NOMO-1 treated with DMSO at 0.1 percent for 48 hours (cell line): Measurements from ENCODE around the gene DMRT3.
"Not testable (repeated sequence)": the region's sequence is repeated elsewhere in the genome, so short reads cannot be mapped to it uniquely, and the experiment has no call there.

ENCODE experiments used
- DNase-seq: peaks from one replicate; lab custom pipeline; 2025; ENCODE audit not compliant: unreplicated experiment; lab: John Stamatoyannopoulos, UW

Gene DMRT3

DNA sequence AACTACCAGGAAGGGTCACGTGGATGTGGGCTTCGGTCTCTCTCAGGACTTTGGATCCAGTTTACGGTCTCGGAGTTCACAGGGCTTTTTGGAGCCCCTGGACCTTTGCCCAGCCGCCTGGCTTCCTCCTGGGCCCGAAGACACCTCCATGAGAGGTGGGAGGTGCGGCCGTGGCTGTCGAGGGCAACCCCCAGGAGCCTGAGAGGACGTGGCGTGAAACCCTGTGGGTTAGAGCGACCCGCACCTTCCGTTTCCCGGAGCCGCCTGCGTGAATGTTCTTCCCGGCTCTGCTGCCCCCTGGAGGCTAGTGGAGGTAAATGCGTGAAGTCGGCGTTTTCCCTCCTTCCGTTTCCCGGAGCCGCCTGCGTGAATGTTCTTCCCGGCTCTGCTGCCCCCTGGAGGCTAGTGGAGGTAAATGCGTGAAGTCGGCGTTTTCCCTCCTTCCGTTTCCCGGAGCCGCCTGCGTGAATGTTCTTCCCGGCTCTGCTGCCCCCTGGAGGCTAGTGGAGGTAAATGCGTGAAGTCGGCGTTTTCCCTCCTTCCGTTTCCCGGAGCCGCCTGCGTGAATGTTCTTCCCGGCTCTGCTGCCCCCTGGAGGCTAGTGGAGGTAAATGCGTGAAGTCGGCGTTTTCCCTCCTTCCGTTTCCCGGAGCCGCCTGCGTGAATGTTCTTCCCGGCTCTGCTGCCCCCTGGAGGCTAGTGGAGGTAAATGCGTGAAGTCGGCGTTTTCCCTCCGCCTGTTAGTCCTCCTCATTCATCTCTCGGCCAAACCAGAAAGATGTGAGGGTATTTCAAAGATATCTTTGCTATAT, 22.1 kb downstream of the DMRT3 start:
- not testable (repeated sequence) for DNase-seq

DNA sequence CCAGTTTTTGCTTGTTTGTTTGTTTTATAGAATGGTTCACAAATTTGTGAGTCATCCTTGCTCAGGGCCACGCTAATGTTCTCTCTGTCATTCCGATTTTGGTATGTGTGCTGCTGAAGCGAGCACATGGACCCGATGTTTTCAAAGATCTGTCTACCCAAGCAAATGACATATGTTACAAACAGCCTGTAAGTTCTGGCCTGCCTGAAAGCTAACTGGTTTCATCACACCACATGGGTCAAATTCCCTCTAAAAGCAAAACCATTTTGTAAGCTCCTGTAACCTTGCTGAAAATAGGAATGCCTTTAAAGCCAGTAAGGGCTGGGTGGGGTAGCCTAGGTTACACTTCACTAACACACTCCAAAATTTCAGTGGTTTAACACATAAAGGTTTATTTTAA, 25.4 kb downstream of the DMRT3 start:
- no peak for DNase-seq

DNA sequence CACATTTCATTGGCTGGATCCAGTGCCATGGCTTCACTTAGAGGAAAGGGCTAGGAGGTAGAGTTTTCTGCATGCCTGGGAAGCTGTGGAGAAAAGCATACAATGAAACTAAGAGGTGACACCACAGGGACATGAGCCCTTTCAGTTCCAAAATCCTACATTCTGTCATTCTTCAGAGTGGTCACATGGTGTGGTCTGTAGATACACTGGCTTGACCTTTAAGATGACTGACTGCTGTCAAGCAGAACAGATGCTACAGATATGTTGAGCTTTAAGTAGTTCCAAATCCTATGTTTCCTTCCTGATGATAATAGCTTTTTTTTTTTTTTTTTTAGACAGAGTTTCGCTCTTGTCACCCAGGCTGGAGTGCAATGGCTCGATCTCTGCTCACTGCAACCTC, 26.2 kb downstream of the DMRT3 start:
- no peak for DNase-seq

DNA sequence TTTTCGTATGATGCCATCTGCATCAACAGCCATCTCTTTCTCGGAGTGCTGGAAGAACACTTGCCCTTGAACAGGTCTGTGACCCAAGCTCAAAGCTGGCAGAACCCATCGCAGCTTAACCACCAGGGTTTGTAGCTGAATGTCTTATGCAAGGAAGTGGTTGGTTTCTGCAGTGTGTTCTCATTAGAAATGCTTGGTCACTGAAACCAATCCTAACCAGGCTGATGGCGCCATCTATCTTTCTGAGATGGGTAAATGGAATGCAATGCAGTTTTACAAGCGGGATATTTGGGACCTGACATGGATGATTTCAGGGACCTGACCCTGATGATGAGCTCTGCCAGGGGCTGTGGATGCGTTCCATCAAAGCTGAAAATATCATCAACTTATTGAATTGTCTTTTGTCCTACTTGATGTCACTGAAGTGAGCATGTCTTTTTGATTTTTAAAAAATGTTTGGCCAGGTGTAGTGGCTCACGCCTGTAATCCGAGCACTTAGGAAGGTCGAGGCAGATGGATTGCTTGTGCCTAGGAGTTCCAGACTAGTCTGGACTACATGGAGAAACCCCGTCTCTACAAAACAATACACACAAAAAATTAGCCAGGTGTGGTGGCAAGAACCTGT, 28.7 kb downstream of the DMRT3 start:
- peak; percentile 57 for DNase-seq

DNA sequence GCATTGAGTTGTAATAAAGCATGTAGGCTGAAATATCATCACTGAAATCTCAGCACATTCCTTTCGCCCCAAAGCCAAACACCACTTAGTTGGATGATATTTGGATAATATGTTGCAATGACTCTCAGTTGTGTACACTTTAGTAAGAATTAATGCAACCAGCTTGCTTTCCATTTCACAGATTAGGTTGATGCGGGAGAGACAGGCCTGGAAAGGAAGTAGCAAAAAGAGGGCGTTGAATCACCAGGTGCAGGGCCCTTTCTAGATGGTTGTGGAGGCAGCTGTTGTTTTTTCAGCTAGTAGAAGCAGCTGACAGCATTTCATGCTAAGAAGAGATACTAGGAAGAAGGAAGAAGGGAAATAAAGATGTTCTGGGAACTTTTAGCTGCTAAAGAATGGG, 30.9 kb downstream of the DMRT3 start:
- DNase-seq = no peak

DNA sequence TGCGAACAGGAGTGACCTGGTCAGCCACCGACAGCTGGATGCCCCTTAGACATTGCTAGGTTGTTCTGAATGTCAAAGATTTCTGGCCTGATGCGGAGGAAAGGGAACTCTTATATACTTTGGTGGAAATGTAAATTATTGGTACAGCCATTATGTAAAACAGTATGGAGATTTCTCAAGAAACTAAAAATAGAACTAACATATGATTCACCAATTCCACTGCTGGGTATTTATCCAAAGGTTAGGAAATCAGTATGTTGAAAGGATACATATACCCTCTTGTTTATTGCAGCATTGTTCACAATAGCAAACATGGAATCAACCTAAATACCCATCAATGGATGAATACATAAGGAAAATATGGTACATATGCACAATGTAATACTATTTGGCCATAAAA, 31.8 kb downstream of the DMRT3 start:
- DNase-seq = no peak

DNA sequence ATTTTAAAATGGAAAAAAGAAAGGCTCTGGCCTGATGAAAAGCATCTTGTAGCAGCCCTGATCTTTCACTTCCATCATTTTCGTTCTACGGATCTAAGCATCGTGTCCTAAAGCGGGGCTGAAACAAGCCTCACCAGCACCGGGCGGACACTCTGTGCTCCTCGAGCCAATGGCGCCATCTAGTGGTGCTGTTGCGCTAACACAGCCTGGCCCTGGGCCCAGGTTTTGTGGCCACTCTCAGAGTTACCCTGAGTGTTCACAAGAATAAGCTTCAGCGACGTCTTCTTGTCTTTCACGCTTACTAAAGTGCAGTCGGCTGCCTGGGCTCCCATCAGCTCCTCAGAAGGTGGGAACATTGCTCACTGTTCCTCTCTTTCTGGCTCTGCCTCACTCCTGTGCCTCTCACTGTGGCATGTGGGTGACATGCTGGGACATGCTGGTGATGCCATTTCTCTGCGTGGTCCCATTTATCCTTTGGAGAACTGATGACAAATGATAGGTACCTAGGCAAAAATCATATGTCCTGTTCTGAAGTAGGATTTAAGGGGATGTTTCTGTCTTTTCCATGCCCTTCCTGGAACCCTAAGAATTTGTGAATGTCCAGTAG, 32.7 kb downstream of the DMRT3 start:
- DNase-seq = peak; percentile 15

DNA sequence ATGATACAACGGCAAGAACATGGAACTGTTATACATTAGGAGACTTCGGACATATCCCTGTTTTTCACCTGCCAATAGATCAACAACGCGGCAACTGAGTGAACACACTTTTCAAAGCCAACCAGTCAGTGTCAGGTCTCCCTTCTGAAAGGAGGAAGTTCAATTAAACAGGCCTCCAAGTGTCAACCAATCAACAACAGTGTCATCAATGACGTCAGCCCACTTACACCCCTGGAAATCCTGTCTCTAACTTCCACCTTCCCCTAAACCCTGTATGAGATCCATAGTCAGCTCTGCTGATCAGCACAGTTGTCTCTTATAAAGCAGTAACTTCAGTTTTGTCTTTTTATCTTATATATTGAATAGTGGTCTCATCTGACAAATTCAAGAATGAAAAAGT, 36.6 kb downstream of the DMRT3 start:
- peak; percentile 27 for DNase-seq

DNA sequence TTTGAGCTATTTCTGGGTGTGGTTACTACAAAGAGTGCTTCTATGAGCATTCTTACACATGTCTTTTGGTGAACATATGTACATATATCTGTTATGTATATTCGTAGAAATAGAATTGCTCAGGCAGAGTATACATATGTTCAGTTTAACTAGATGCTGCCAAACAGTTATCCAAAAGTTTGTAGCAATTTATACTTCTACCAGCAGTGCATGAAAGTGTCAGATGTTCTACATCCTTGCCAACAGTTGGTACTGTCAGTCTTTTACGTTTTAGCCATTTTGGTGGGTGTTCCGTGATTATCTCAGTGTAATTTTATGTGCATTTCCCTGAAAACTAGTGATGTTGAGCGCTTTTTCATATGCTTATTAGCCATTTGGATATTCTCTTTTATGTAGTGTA, 37.8 kb downstream of the DMRT3 start:
- DNase-seq = no peak

DNA sequence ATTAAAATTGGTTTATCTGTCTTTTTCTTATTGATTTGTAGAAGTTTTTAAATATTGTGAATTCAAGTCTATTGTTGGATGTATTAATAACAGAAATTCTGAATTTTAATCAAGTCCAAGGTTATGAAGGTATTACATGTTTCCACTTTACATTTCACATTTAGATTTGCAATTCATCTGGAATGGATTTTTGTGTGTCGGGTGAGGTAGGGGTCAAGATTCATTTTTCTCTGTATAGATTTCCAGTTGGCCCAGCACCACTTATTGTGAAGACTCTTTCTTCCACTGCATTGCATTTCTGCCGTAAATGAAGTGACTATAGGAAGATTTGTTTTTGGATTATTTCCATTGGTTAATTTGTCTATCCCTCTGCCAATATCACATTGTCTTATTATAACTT, 38.2 kb downstream of the DMRT3 start:
- DNase-seq = no peak

DNA sequence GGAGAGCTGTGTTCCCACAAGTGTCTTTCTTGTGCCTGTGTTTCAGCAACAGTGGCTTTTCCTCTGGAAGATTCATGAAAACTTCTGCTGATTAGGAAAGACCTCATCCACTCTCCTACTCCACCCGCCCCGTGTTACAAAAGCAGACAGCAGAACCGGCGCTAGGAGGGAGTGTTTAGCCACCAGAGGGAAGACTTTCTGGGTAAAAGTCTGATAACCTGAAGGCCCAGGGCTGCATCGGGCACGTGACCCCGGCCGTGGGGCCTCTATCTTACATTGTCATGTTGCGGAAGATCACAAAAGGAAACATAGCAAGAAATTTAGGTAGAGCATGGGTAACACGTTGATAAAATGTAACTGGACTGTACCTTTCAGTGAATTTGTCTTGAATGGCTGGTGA, 41.7 kb downstream of the DMRT3 start:
- DNase-seq = peak; percentile 41

DNA sequence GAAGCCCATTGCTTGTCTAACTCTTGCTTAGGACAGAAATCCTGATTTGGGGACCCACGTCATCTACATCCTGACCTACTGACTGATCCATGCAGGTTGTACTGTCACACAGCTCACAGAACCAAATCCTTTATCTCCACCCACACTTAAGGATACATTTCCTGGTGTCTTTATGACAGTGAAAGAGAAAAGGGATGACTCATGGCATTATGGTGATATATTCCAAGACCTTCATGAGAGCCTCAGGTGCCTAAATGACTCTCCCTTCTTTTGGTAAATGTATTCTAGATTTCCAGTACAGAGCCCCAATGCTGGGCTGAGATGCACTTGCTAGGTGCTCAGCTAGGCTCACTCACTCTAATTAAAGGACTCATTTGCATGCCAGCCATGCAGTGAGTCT, 47.7 kb downstream of the DMRT3 start:
- DNase-seq = no peak

DNA sequence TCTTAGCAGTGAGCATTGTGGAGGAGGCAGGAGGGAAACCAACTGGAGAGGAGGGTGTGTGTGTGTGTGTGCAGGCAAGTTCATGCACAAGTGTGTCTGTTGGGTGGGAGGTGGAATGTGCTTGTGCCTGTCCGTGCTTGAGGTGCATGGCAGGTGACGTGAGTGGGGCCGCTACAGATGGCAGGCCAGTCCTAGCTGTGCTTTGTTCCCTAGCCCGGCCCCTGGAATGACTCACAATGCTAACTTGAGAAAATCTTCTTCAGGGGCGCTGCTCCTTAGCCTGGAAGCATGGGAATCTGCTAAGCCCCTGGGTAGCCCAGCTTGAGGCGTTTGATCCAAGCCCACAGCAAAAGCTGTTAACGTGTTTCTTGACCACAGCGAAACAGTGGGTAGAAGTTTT, 48.7 kb downstream of the DMRT3 start:
- DNase-seq = no peak

DNA sequence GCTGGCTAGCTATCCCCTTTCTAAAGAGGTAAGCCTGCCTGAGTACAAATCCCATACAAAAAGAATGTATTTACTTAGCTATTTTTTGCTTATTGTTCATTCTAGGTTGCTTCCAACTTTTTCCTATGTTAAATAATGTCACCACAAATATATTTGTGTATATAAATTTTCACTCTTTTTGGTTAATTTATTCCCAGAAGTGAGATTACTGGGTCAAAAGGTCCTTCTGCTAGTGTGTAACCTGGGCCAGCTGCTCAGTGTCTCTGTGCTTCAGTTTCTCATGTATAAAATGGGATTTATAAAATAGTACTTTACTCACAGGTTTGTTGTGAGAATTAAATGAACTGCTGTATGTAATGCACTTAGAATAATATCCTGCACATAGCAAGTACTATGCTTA, 49.8 kb downstream of the DMRT3 start:
- DNase-seq = no peak

DNA sequence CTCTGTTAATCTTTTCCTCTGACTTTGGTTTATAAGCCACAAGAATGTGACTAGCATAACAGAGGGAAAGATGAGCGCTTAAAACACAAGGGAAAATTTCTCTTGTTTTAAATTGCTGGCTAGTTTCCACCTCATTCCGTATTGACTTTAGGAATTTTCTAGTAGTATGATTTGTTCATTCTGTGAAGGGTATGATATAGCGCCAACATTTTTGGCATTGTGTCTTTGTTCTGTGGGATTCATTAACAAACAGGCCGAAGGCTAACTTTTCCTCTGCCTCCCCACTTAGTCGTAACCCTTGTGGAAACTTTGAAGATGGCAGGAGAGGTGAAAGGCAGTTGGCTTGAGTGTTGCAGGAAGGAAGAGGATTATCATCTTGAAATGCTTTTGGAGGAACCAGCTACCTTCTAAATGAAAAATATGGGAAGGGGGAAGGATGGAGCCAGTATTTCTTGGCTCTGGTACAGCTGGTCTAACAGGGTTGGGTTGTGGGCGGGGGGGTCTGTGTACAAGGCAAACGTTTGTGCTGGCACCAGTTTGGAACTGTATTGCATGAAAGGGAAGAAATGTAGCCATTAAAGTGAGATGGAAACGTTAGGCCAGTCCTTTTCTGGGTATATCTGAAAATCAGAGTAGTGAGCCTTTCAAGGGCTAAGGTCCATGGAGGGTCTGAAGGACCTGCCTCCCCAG, 52.2 kb downstream of the DMRT3 start:
- DNase-seq = no peak

DNA sequence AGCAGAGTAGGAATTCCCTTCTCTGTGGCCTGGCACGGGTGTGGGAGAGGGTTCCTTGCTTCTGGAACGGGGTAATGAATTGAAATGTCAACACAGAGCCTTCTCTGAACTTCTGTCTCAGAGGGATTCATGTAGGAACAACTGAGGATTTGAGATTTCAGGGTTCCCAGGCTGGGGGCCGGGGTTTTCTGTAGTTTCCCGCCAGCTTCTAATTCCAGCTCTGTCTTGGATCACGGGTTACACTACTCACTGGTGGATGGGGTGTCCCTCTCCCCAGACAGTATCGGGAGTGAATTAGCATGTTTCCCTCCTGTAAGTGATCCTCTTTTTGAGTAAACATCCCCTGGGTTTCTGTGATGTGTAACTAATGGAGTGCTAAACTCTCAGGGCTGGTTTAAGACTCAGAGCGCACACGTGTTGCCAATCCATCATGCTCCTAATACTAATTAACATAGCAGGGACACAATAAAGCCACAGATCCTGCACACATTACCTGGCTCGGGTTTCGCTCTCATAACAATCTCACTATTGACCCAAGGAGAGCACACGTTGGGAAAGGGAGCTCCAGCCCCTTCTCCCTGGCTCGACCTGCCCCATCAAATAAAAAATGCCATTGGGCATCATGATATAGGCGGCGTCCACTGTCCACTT, 55.6 kb downstream of the DMRT3 start:
- no peak for DNase-seq

DNA sequence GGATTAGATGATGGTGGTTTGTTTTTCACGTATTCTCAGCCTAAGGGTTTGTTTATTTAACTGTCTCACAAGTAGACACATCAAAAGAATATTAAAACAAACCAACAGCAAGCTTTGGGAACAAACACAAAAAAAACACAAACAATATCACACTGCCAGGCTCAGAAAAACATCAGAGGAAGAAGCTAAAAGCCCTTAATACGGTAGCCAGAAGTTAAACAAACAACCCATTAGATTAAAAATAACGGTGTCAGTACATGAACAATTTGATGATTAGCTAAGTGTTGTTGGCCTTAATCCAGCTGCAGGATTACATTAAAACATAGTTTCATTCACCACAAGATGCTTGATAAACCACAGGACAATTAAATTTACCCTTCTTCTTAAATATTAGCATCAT, 57.8 kb downstream of the DMRT3 start:
- no peak for DNase-seq

DNA sequence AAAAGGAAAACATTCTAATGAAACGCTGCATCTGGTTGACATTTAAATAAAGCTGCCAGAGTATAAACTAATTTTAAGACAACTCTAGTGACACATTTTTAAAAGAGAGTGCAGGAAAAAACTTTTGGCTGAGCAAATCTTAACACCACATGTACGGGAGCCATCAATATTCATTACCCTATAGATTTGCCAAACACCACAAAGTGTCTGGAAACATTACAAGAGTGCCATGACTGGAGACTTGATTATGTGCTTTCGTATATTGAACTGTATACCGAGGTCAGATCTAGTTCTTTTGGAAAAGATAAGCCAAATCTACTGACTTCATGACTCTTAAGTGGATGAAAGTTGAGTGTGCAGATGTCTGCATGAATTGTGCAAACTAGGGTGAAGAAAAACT, 63.1 kb downstream of the DMRT3 start:
- DNase-seq = no peak
